HTR-8/SVneo (cell line): Measurements from ENCODE around the gene ATIC.
A peak's percentile ranks its signal among the peaks of the same experiment; 100 is the strongest.
"Not testable (repeated sequence)": the region's sequence is repeated elsewhere in the genome, so short reads cannot be mapped to it uniquely, and the experiment has no call there.

Experiments used
- DNase-seq: peaks from one replicate; pipeline ENCODE4 v3.0.0; 2011; ENCODE audit warnings: low spot score, mixed read lengths; ENCODE audit not compliant: insufficient read length
- FAIRE-seq: peaks from 2 replicates; lab custom pipeline; 2011; peaks lifted over from hg19 to GRCh38; lab: Jason Lieb, UNC

ATIC gene

GRCh38 chr2:215358891-215359575, 47.2 kb downstream of the ATIC start:
- FAIRE-seq = no peak

GRCh38 chr2:215359576-215359922, 47.7 kb downstream of the ATIC start:
- FAIRE-seq (no peak), DNase-seq (no peak)

More at GRCh38 chr2:215358891-215359575, 47.2 kb downstream of the ATIC start:
- no peak for DNase-seq

- DNase-seq, FAIRE-seq: not testable (repeated sequence)
These were observed 48.2 kb downstream of the ATIC start for GRCh38 chr2:215360059-215360458.

- no peak for FAIRE-seq
- DNase-seq = no peak
These were observed 48.7 kb downstream of the ATIC start for GRCh38 chr2:215360596-215360995.

GRCh38 chr2:215361211-215361875, 49.5 kb downstream of the ATIC start:
- FAIRE-seq = no peak
- no peak for DNase-seq

- no peak for DNase-seq
- FAIRE-seq = no peak
These were observed 50.2 kb downstream of the ATIC start for GRCh38 chr2:215361876-215362561.

- no peak for FAIRE-seq
These were observed 50.7 kb downstream of the ATIC start for GRCh38 chr2:215362562-215362904.

GRCh38 chr2:215363039-215363438, 51.2 kb downstream of the ATIC start:
- no peak for FAIRE-seq
- no peak for DNase-seq

More at GRCh38 chr2:215362562-215362904, 50.7 kb downstream of the ATIC start:
- DNase-seq = no peak

- FAIRE-seq (no peak), DNase-seq (no peak)
These were observed 51.8 kb downstream of the ATIC start for GRCh38 chr2:215363461-215364156.

- no peak for FAIRE-seq
These were observed 52.6 kb downstream of the ATIC start for GRCh38 chr2:215364157-215365155.

GRCh38 chr2:215365184-215365658, 53.4 kb downstream of the ATIC start:
- no peak for DNase-seq
- FAIRE-seq = peak; percentile 9

More at GRCh38 chr2:215364157-215365155, 52.6 kb downstream of the ATIC start:
- no peak for DNase-seq

- no peak for DNase-seq
- no peak for FAIRE-seq
These were observed 54.7 kb downstream of the ATIC start for GRCh38 chr2:215366440-215367032.

- no peak for FAIRE-seq
These were observed 56.0 kb downstream of the ATIC start for GRCh38 chr2:215367662-215368492.

GRCh38 chr2:215368493-215368809, 56.6 kb downstream of the ATIC start:
- no peak for FAIRE-seq

More at GRCh38 chr2:215367662-215368492, 56.0 kb downstream of the ATIC start:
- no peak for DNase-seq

GRCh38 chr2:215369181-215369760, 57.4 kb downstream of the ATIC start:
- FAIRE-seq = no peak
- no peak for DNase-seq

More at GRCh38 chr2:215368493-215368809, 56.6 kb downstream of the ATIC start:
- DNase-seq = no peak

GRCh38 chr2:215370112-215370965, 58.5 kb downstream of the ATIC start:
- DNase-seq (no peak), FAIRE-seq (no peak)
